WERI-Rb-1 (cell line): ENCODE measurements around the gene PIAS4.

ENCODE experiments used
- DNase-seq: peaks from one replicate; pipeline ENCODE4 v3.0.0-alpha.2; 2020
- H3K27ac ChIP-seq: fragments of 250-450 bp; sonication (Bioruptor Pico); 2 replicates; pipeline ENCODE4 v1.5.1; 2020; ENCODE audit warnings: mild to moderate bottlenecking, moderate library complexity
- H3K27me3 ChIP-seq: fragments of 250-450 bp; sonication (Bioruptor Pico); 2 replicates; pipeline ENCODE4 v1.5.1; 2021; ENCODE audit warnings: mild to moderate bottlenecking, low read depth, moderate library complexity; ENCODE audit not compliant: insufficient read depth, severe bottlenecking
- H3K36me3 ChIP-seq: fragments of 250-450 bp; sonication (Bioruptor Pico); 2 replicates; pipeline ENCODE4 v1.5.1; 2020; ENCODE audit warnings: mild to moderate bottlenecking, moderate library complexity
- H3K4me3 ChIP-seq: 2 replicates; pipeline ENCODE4 v1.5.1; 2011; ENCODE audit warnings: low read depth, mild to moderate bottlenecking, control low read depth, low read length
- H3K9me3 ChIP-seq: fragments of 250-450 bp; sonication (Bioruptor Pico); 2 replicates; pipeline ENCODE4 v1.5.1; 2021; ENCODE audit warnings: mild to moderate bottlenecking, moderate library complexity; ENCODE audit not compliant: severe bottlenecking
- TF ChIP-seq, protein P1 (sequence below): IDR thresholded peaks from 2 replicates; pipeline ENCODE4 v1.5.1; 2011; ENCODE audit warnings: low read depth, mild to moderate bottlenecking, control low read depth, inconsistent platforms, low read length

PIAS4 gene

DNA sequence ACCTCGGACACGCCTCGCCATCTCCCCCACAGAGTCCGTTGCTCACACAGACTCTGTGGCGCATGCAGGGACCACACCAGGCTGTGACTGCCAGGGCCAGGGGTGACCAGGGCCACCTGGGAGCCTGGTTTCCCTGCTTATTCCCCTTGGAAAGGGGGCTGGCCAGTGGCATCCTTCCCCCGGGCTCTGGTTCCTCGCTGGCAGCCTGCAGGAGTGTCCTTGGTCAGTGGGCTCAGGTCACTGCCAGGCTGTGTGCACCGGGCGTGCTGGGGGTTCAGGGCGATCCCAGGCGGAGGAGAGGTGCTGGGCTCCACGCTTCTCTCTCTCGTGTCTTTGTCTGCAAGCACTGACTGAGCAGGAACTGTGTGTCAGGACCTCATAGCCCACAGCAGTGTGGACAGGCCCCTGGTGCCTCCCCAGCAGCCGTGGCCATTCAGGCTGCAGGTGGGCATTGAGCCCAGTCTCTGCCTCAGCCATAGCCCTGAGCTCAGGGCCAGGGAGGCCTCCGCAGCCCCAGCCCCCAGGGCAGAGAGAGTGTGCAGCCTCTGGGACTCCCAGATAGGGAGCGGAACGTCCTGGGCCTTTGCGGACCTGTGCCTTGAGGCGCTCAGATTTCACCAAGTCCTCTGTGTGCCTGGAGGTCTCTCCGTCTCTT is 6.5 kb downstream of the PIAS4 start:
- no peak overlapping the region for H3K27ac ChIP-seq
- DNase-seq: no peak
- no peak overlapping the region for H3K4me3 ChIP-seq
- peaks cover 70% of the 10 kb centered on the region for H3K36me3 ChIP-seq
- no peaks in the 10 kb centered on the region for H3K27me3 ChIP-seq
- TF ChIP-seq, protein P1, sequence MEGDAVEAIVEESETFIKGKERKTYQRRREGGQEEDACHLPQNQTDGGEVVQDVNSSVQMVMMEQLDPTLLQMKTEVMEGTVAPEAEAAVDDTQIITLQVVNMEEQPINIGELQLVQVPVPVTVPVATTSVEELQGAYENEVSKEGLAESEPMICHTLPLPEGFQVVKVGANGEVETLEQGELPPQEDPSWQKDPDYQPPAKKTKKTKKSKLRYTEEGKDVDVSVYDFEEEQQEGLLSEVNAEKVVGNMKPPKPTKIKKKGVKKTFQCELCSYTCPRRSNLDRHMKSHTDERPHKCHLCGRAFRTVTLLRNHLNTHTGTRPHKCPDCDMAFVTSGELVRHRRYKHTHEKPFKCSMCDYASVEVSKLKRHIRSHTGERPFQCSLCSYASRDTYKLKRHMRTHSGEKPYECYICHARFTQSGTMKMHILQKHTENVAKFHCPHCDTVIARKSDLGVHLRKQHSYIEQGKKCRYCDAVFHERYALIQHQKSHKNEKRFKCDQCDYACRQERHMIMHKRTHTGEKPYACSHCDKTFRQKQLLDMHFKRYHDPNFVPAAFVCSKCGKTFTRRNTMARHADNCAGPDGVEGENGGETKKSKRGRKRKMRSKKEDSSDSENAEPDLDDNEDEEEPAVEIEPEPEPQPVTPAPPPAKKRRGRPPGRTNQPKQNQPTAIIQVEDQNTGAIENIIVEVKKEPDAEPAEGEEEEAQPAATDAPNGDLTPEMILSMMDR: no peak
- H3K9me3 ChIP-seq: no peaks in the 10 kb centered on the region

- Histone ChIP-seq H3K36me3 (peaks cover 71% of the 10 kb centered on the region), H3K4me3 (no peak overlapping the region), H3K9me3 (no peaks in the 10 kb centered on the region), H3K27ac (no peak overlapping the region), H3K27me3 (no peaks in the 10 kb centered on the region)
- DNase-seq: no peak
- TF ChIP-seq, protein P1: no peak
Observed at GRCh38 chr19:4014541-4015491, 7.3 kb downstream of the PIAS4 start.

DNA sequence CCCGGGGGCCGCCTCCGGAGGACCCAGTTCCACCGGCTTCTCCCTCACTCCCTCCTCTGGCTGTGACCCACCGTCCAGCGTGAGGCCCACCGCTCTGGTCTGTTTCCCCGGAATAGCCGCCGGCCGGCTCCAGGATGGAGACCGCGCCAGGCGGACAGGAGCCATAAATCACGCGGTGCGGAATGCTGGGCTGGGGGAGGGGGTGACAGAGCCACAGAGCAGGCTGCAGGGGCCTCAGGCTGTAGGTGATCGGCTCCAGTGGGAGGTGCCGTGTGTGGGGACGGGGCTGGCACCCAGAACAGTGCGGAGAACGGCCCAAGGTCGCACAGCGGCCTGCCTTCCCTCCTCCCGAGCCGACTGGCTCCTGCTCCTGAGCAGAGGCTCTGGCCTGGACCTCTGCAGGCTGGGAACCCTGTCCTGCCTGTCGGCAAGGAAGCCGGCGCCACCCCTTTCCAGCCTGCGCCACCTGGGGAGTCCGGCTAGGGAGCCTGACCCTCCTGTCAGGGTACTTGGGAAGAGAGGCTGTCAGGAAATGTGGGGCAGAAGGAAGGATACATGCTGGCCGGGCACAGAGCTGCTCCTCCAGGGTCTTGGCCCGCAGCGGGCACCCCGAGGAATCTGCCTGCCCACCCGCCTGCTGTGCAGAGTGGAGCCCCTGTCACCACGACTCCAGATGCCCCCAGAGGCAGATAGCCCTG is 8.3 kb downstream of the PIAS4 start:
- Histone ChIP-seq H3K36me3 (peaks cover 69% of the 10 kb centered on the region), H3K4me3 (no peak overlapping the region), H3K9me3 (no peaks in the 10 kb centered on the region), H3K27me3 (no peaks in the 10 kb centered on the region), H3K27ac (no peak overlapping the region)
- DNase-seq: no peak
- TF ChIP-seq, protein P1: no peak

- TF ChIP-seq, protein P1: no peak
- DNase-seq: no peak
- Histone ChIP-seq H3K36me3 (peaks cover 68% of the 10 kb centered on the region), H3K27me3 (no peaks in the 10 kb centered on the region), H3K4me3 (no peak overlapping the region), H3K9me3 (no peaks in the 10 kb centered on the region), H3K27ac (no peak overlapping the region)
Observed at GRCh38 chr19:4016486-4016885, 8.9 kb downstream of the PIAS4 start.

DNA sequence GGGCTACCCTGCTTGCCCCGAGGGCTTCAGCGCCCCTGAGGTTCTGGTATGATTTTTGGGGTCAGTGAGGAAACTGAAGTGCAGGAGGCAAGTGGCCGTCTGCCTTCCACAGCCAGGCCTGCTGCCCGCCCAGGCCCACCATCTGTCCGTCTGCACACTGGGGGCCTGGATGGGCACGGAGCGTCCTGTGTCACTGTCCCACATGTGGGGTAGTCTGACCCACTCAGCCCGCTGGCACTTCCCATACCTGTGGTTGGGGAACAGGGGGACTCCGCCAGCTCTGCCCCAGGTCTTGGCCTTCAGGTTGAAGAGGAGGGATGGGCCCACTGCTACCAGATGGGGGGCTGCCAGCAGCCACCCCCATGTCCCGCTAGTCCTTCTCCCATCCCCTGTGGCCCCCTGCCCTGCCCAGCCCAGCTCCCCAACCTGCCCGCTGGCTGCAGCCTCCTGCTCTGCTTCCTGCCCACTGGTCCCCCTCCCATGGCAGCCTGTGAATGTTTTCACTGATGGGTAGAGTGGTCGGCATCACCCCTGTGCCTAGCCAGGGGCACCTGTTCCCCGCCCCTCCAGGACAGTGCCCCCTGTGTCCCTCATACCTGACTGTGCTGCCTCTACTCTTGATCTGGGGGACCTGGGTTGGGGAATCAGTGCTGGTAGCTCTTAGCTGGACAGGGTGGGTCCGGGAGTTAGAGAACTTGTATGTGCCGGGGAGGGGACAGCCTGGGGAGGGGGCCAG is 9.5 kb downstream of the PIAS4 start:
- Histone ChIP-seq H3K36me3 (peaks cover 72% of the 10 kb centered on the region), H3K9me3 (no peaks in the 10 kb centered on the region), H3K27me3 (no peaks in the 10 kb centered on the region), H3K4me3 (no peak overlapping the region), H3K27ac (no peak overlapping the region)
- TF ChIP-seq, protein P1: no peak
- no peak for DNase-seq
